ENCODE results near the gene GPR62. TPM values are rescaled to one million over a fixed set of nuclear protein-coding genes. Genes with fewer than 3 reads are reported as not detected.
A peak's percentile ranks its signal among the peaks of the same experiment; 100 is the strongest.

Gene GPR62
- total and polyA plus RNA-seq, 4 experiments from 2014 or later: not detected

- Mint-ChIP-seq H3K4me3 (no peak overlapping the region), H3K9me3 (no peaks in the 10 kb centered on the region), H3K36me3 (peaks cover 4 to 7% of the 10 kb centered on the region in 2 donors), H3K27me3 (no peaks in the 10 kb centered on the region), H3K27ac (no peak overlapping the region), H3K4me1 (peaks cover 9 to 20% (median 13%) of the 10 kb centered on the region in 4 donors)
- H3K9me3 ChIP-seq (ENCODE audit: control insufficient read depth in 1 of 2, low read length in 2 of 2): no peaks in the 10 kb centered on the region
- H3K36me3 ChIP-seq (ENCODE audit: insufficient read depth, low read length): peaks cover 2% of the 10 kb centered on the region
- ChIA-PET CTCF (ENCODE audit: partially characterized antibody) (interaction anchor here (0.6 to 10.6 kb wide), 4 partner anchors 55 to 588 kb away, joined by 3 to 147 read pairs (median 114); partner anchors contain the start of gene DUSP7), POLR2A (ENCODE audit: partially characterized antibody) (no interaction called here)
- no peak for DNase-seq
- H3K27ac ChIP-seq (ENCODE audit: low read depth, low read length): no peak overlapping the region
- H3K27me3 ChIP-seq (ENCODE audit: insufficient read depth, low read length): no peaks in the 10 kb centered on the region
- peaks cover 21% of the 10 kb centered on the region for H3K4me1 ChIP-seq (ENCODE audit: insufficient read depth, low read length)
- no peak overlapping the region for H3K4me3 ChIP-seq (ENCODE audit: low read length in 2 of 2)
- intact Hi-C loops (cut with micrococcal nuclease): loop anchor here (5.0 kb wide), 2 partner anchors 337 to 498 kb away; partner anchors contain the start of gene DCAF1
These were observed 44.7 kb downstream of the GPR62 start for GRCh38 chr3:51999846-52000245.

- H3K9me3 ChIP-seq (ENCODE audit: control insufficient read depth in 1 of 2, low read length in 2 of 2): no peaks in the 10 kb centered on the region
- ChIA-PET POLR2A (ENCODE audit: partially characterized antibody) (interaction anchor here (0.7 to 2.5 kb wide), 7 partner anchors 9 to 143 kb away, joined by 3 to 14 read pairs (median 6); partner anchors contain the start of gene DUSP7), CTCF (ENCODE audit: partially characterized antibody) (interaction anchor here (0.6 to 10.6 kb wide), 21 partner anchors 9 to 446 kb away, joined by 3 to 147 read pairs (median 4); partner anchors contain the start of genes DUSP7, PARP3 and RRP9)
- peak overlapping the region in 5 of 8 donors; percentile 4 to 26 (median 8) for H3K4me3 Mint-ChIP-seq
- no peak overlapping the region for H3K4me3 ChIP-seq (ENCODE audit: low read length in 2 of 2)
- intact Hi-C loops (cut with micrococcal nuclease): loop anchor here (1.0 to 5.0 kb wide), 6 partner anchors 56 to 446 kb away; partner anchors contain the start of gene PARP3
- no peaks in the 10 kb centered on the region for H3K36me3 ChIP-seq (ENCODE audit: insufficient read depth, low read length)
- H3K4me1 Mint-ChIP-seq: peaks cover 3 to 22% (median 12%) of the 10 kb centered on the region in 4 donors
- no peaks in the 10 kb centered on the region for H3K36me3 Mint-ChIP-seq
- H3K27ac ChIP-seq (ENCODE audit: low read depth, low read length): no peak overlapping the region
- peak; percentile 81 to 86 (median 84) for DNase-seq
- no peaks in the 10 kb centered on the region for H3K27me3 Mint-ChIP-seq
- peaks cover 21% of the 10 kb centered on the region for H3K4me1 ChIP-seq (ENCODE audit: insufficient read depth, low read length)
- no peaks in the 10 kb centered on the region for H3K9me3 Mint-ChIP-seq
- peak overlapping the region in 4 of 7 donors; percentile 46 to 80 (median 60) for H3K27ac Mint-ChIP-seq
- no peaks in the 10 kb centered on the region for H3K27me3 ChIP-seq (ENCODE audit: insufficient read depth, low read length)
These were observed 46.3 kb downstream of the GPR62 start for GRCh38 chr3:52001443-52001974.

GRCh38 chr3:52002748-52003147 is 47.6 kb downstream of the GPR62 start:
- Histone ChIP-seq H3K27me3 (ENCODE audit: insufficient read depth, low read length) (no peaks in the 10 kb centered on the region), H3K4me1 (ENCODE audit: insufficient read depth, low read length) (peaks cover 22% of the 10 kb centered on the region), H3K4me3 (ENCODE audit: low read length in 2 of 2) (no peak overlapping the region), H3K9me3 (ENCODE audit: control insufficient read depth in 1 of 2, low read length in 2 of 2) (no peaks in the 10 kb centered on the region), H3K27ac (ENCODE audit: low read depth, low read length) (no peak overlapping the region), H3K36me3 (ENCODE audit: insufficient read depth, low read length) (no peaks in the 10 kb centered on the region)
- H3K4me1 Mint-ChIP-seq: peaks cover 3 to 22% (median 12%) of the 10 kb centered on the region in 4 donors
- peak overlapping the region in 1 of 7 donors; percentile 84 for H3K27ac Mint-ChIP-seq
- DNase-seq: no peak
- no peak overlapping the region for H3K4me3 Mint-ChIP-seq
- ChIA-PET POLR2A (ENCODE audit: partially characterized antibody) (interaction anchor here (2.5 kb wide), 1 partner anchor 142 kb away, joined by 10 read pairs; no protein-coding TSS in a partner anchor), CTCF (ENCODE audit: partially characterized antibody) (interaction anchor here (1.0 to 10.6 kb wide), 10 partner anchors 29 to 336 kb away, joined by 3 to 147 read pairs (median 10); partner anchors contain the start of genes DUSP7, PARP3 and RRP9)
- intact Hi-C loops (cut with micrococcal nuclease): loop anchor here (5.0 kb wide), 1 partner anchor 335 kb away; no protein-coding TSS in a partner anchor
- no peaks in the 10 kb centered on the region for H3K27me3 Mint-ChIP-seq
- H3K36me3 Mint-ChIP-seq: no peaks in the 10 kb centered on the region
- no peaks in the 10 kb centered on the region for H3K9me3 Mint-ChIP-seq

- no peak overlapping the region for H3K27ac ChIP-seq (ENCODE audit: low read depth, low read length)
- ChIA-PET POLR2A (ENCODE audit: partially characterized antibody) (interaction anchor here (0.7 to 1.8 kb wide), 4 partner anchors 8 to 141 kb away, joined by 3 to 10 read pairs (median 4); partner anchors contain the start of genes DUSP7 and RPL29), CTCF (ENCODE audit: partially characterized antibody) (interaction anchor here (0.6 to 10.6 kb wide), 11 partner anchors 8 to 552 kb away, joined by 3 to 147 read pairs (median 4); partner anchors contain the start of gene DUSP7)
- no peak for DNase-seq
- H3K9me3 ChIP-seq (ENCODE audit: control insufficient read depth in 1 of 2, low read length in 2 of 2): no peaks in the 10 kb centered on the region
- H3K27me3 Mint-ChIP-seq: no peaks in the 10 kb centered on the region
- H3K27ac Mint-ChIP-seq: no peak overlapping the region
- peaks cover 22% of the 10 kb centered on the region for H3K4me1 ChIP-seq (ENCODE audit: insufficient read depth, low read length)
- no peaks in the 10 kb centered on the region for H3K36me3 Mint-ChIP-seq
- no peaks in the 10 kb centered on the region for H3K36me3 ChIP-seq (ENCODE audit: insufficient read depth, low read length)
- H3K27me3 ChIP-seq (ENCODE audit: insufficient read depth, low read length): no peaks in the 10 kb centered on the region
- no peak overlapping the region for H3K4me3 Mint-ChIP-seq
- H3K9me3 Mint-ChIP-seq: no peaks in the 10 kb centered on the region
- no peak overlapping the region for H3K4me3 ChIP-seq (ENCODE audit: low read length in 2 of 2)
- H3K4me1 Mint-ChIP-seq: peaks cover 3 to 22% (median 12%) of the 10 kb centered on the region in 4 donors
- intact Hi-C loops (cut with micrococcal nuclease): loop anchor here (5.0 kb wide), 1 partner anchor 333 kb away; no protein-coding TSS in a partner anchor
These were observed 49.1 kb downstream of the GPR62 start for GRCh38 chr3:52004163-52004787.

GRCh38 chr3:52004906-52005395 is 49.8 kb downstream of the GPR62 start:
- Mint-ChIP-seq H3K27ac (peak overlapping the region in 1 of 7 donors; percentile 36), H3K36me3 (no peaks in the 10 kb centered on the region), H3K9me3 (no peaks in the 10 kb centered on the region), H3K4me1 (peaks cover 3 to 22% (median 12%) of the 10 kb centered on the region in 4 donors), H3K27me3 (no peaks in the 10 kb centered on the region), H3K4me3 (peak overlapping the region in 1 of 8 donors; percentile 12)
- no peaks in the 10 kb centered on the region for H3K9me3 ChIP-seq (ENCODE audit: control insufficient read depth in 1 of 2, low read length in 2 of 2)
- intact Hi-C loops (cut with micrococcal nuclease): loop anchor here (5.0 kb wide), 1 partner anchor 332 kb away; no protein-coding TSS in a partner anchor
- H3K27ac ChIP-seq (ENCODE audit: low read depth, low read length): no peak overlapping the region
- H3K4me3 ChIP-seq (ENCODE audit: low read length in 2 of 2): no peak overlapping the region
- CTCF ChIA-PET (ENCODE audit: partially characterized antibody): interaction anchor here (1.3 to 10.6 kb wide), 5 partner anchors 8 to 139 kb away, joined by 4 to 147 read pairs (median 97); partner anchors contain the start of gene DUSP7
- POLR2A ChIA-PET (ENCODE audit: partially characterized antibody): interaction anchor here (1.8 kb wide), 1 partner anchor 52 kb away, joined by 10 read pairs; the partner anchor contains the start of gene DUSP7
- peaks cover 22% of the 10 kb centered on the region for H3K4me1 ChIP-seq (ENCODE audit: insufficient read depth, low read length)
- H3K27me3 ChIP-seq (ENCODE audit: insufficient read depth, low read length): no peaks in the 10 kb centered on the region
- no peaks in the 10 kb centered on the region for H3K36me3 ChIP-seq (ENCODE audit: insufficient read depth, low read length)
- DNase-seq: no peak

GRCh38 chr3:52005571-52005986 is 50.4 kb downstream of the GPR62 start:
- peak overlapping the region in 1 of 8 donors; percentile 34 for H3K4me3 Mint-ChIP-seq
- Histone ChIP-seq H3K4me1 (ENCODE audit: insufficient read depth, low read length) (peaks cover 22% of the 10 kb centered on the region), H3K4me3 (ENCODE audit: low read length in 2 of 2) (no peak overlapping the region), H3K27ac (ENCODE audit: low read depth, low read length) (no peak overlapping the region), H3K9me3 (ENCODE audit: control insufficient read depth in 1 of 2, low read length in 2 of 2) (no peaks in the 10 kb centered on the region), H3K36me3 (ENCODE audit: insufficient read depth, low read length) (no peaks in the 10 kb centered on the region), H3K27me3 (ENCODE audit: insufficient read depth, low read length) (no peaks in the 10 kb centered on the region)
- H3K4me1 Mint-ChIP-seq: peaks cover 6 to 22% (median 12%) of the 10 kb centered on the region in 4 donors
- no peaks in the 10 kb centered on the region for H3K27me3 Mint-ChIP-seq
- ChIA-PET CTCF (ENCODE audit: partially characterized antibody) (interaction anchor here (1.5 to 10.6 kb wide), 4 partner anchors 8 to 138 kb away, joined by 4 to 147 read pairs (median 114); partner anchors contain the start of gene DUSP7), POLR2A (ENCODE audit: partially characterized antibody) (interaction anchor here (0.9 kb wide), 1 partner anchor 10 kb away, joined by 3 read pairs; the partner anchor contains the start of gene RPL29)
- no peak overlapping the region for H3K27ac Mint-ChIP-seq
- DNase-seq: no peak
- H3K36me3 Mint-ChIP-seq: no peaks in the 10 kb centered on the region
- no peaks in the 10 kb centered on the region for H3K9me3 Mint-ChIP-seq
- intact Hi-C loops (cut with micrococcal nuclease): no loop called here

All from CD4-positive, alpha-beta memory T cell (primary cell).